HepG2 (cell line): ENCODE results near the gene TRIM7. TPM values are rescaled to one million over a fixed set of nuclear protein-coding genes. Genes with fewer than 3 reads are reported as not detected.

ENCODE experiments used
- ATAC-seq: fragments of 200-7000 bp; cut with Tn5 transposase; 3 replicates; pipeline ENCODE4 v1.9.1; 2020; ENCODE audit warnings: mild to moderate bottlenecking, moderate library complexity
- BruUV-seq: library from RNA; stranded (reverse); fragments of 400-500 nt; replicated peaks from 2 replicates; lab custom pipeline; 2021; lab: Mats Ljungman, UMichigan
- CTCF ChIA-PET: fragments of 300-600 bp; formaldehyde crosslinking; extraction: SDS; loops from one replicate; lab custom pipeline; 2021; ENCODE audit warnings: low total read pairs, inconsistent platforms, low intra/inter-chr PET ratio; lab: Yijun Ruan, JAX
- POLR2A ChIA-PET: fragments of 350-600 bp; sonication (Branson Sonifier 250); formaldehyde crosslinking; loops from one replicate; lab custom pipeline; 2020; ENCODE audit warnings: antibody characterized with exemption, inconsistent platforms; lab: Yijun Ruan, JAX
- DNase-seq: peaks from one replicate; pipeline ENCODE4 v3.0.0-alpha.2; 2015; ENCODE audit warnings: low spot score
- FAIRE-seq: peaks from 3 replicates; lab custom pipeline; 2011; peaks lifted over from hg19 to GRCh38; lab: Jason Lieb, UNC
- H2AFZ ChIP-seq: one replicate; pipeline ENCODE4 v1.6.1; 2011; ENCODE audit warnings: low read length, inconsistent platforms
- H3K27ac ChIP-seq: fragments of 300-600 bp; 3 replicates; pipeline ENCODE4 v1.8.0; 2011; ENCODE audit warnings: mixed run types, mild to moderate bottlenecking, mixed read lengths, low read length, inconsistent platforms; ENCODE audit not compliant: insufficient read depth; ENCODE audit errors: extremely low read length
- H3K27me3 ChIP-seq, 2 experiments: fragments of 200-600 bp in 1 of 2; 2 replicates in 1 of 2; 3 replicates in 1 of 2; pipeline versions ENCODE4 v1.6.0 to v1.8.0; 2011; ENCODE audit warnings: low read length in 2 of 2, mild to moderate bottlenecking in 2 of 2, moderate library complexity in 2 of 2, inconsistent platforms in 1 of 2; ENCODE audit not compliant: insufficient read depth in 2 of 2, control insufficient read depth in 1 of 2
- H3K36me3 ChIP-seq, 2 experiments: fragments of 200-600 bp in 1 of 2; replicated peaks in 1 of 2; 2 replicates in 1 of 2; 3 replicates in 1 of 2; pipeline versions ENCODE4 v1.5.1 to v1.8.0; 2011; ENCODE audit warnings: low read length in 2 of 2, inconsistent platforms in 1 of 2; ENCODE audit not compliant: insufficient read depth in 2 of 2, control insufficient read depth in 1 of 2
- H3K4me1 ChIP-seq: 2 replicates; pipeline ENCODE4 v1.5.1; 2012; ENCODE audit warnings: low read length, inconsistent platforms; ENCODE audit not compliant: insufficient read depth
- H3K4me2 ChIP-seq: 2 replicates; pipeline ENCODE4 v1.6.0; 2011; ENCODE audit warnings: low read depth, low read length, inconsistent platforms
- H3K4me3 ChIP-seq, 3 experiments: fragments of 200-600 bp in 1 of 3; sonication (generic), shearing (Covaris generic) in 1 of 3; replicated peaks in 1 of 3; 2 replicates each; pipeline ENCODE4 v1.5.1; 2011 to 2016; ENCODE audit warnings: low read length in 3 of 3, inconsistent platforms in 2 of 3, low read depth in 2 of 3, mild to moderate bottlenecking in 2 of 3, control low read depth in 1 of 3, mixed read lengths in 1 of 3; ENCODE audit not compliant: insufficient read depth in 1 of 3
- H3K79me2 ChIP-seq: one replicate; pipeline ENCODE4 v1.6.1; 2011; ENCODE audit warnings: low read length, inconsistent platforms; ENCODE audit not compliant: insufficient read depth
- H3K9ac ChIP-seq: 2 replicates; pipeline ENCODE4 v1.6.0; 2011; ENCODE audit warnings: mild to moderate bottlenecking, low read depth, low read length, inconsistent platforms; ENCODE audit not compliant: insufficient read depth
- H3K9me3 ChIP-seq: 2 replicates; pipeline ENCODE4 v1.5.1; 2012; ENCODE audit warnings: mild to moderate bottlenecking, low read length
- H4K20me1 ChIP-seq: 2 replicates; pipeline ENCODE4 v1.6.0; 2011; ENCODE audit warnings: inconsistent platforms, mild to moderate bottlenecking, low read length, moderate library complexity; ENCODE audit not compliant: insufficient read depth
- GABPA ChIP-seq, 2 experiments: IDR thresholded peaks; 2 replicates each; pipeline ENCODE4 v1.6.1; 2011 to 2016; ENCODE audit warnings: low read depth in 2 of 2, low read length in 1 of 2, missing biosample characterization in 1 of 2, missing genetic modification characterization in 1 of 2
- MBNL3 ChIP-seq: fragments of 250-450 bp; sonication (Bioruptor Pico); conservative IDR thresholded peaks from 2 replicates; pipeline ENCODE4 v1.8.0; 2022; ENCODE audit warnings: mild to moderate bottlenecking, inconsistent platforms
- RAD21 ChIP-seq: fragments of 450-650 bp; formaldehyde crosslinking; IDR thresholded peaks from 2 replicates; pipeline ENCODE4 v1.5.0; 2020; ENCODE audit warnings: mild to moderate bottlenecking
- TBX2 ChIP-seq: sonication (generic); formaldehyde crosslinking; IDR thresholded peaks from 2 replicates; pipeline ENCODE4 v1.5.0; 2020; ENCODE audit warnings: missing genetic modification reagents, mild to moderate bottlenecking, borderline replicate concordance
- WIZ ChIP-seq: sonication (generic); formaldehyde crosslinking; IDR thresholded peaks from 2 replicates; pipeline ENCODE4 v1.5.1; 2020; ENCODE audit warnings: mild to moderate bottlenecking, missing genetic modification reagents
- ZNF296 ChIP-seq: sonication (generic); formaldehyde crosslinking; conservative IDR thresholded peaks from 2 replicates; pipeline ENCODE4 v1.5.0; 2020; ENCODE audit warnings: mild to moderate bottlenecking, missing genetic modification reagents
- ZNF337 ChIP-seq: sonication (generic); formaldehyde crosslinking; IDR thresholded peaks from 2 replicates; pipeline ENCODE4 v1.5.1; 2020; ENCODE audit warnings: missing genetic modification reagents, low read depth, mild to moderate bottlenecking, borderline replicate concordance
- ZNF878 ChIP-seq: sonication (generic); formaldehyde crosslinking; IDR thresholded peaks from 2 replicates; pipeline ENCODE4 v1.8.1; 2023; ENCODE audit warnings: mild to moderate bottlenecking, missing genetic modification reagents, moderate library complexity
- WGBS: methylation state at CpG from one replicate; pipeline ENCODE4 v1.1.6; 2017; ENCODE audit warnings: low lambda C conversion rate; 5-methylcytosine and 5-hydroxymethylcytosine counted together
- in situ Hi-C: cut with HindIII; loops from 2 replicates; pipeline ENCODE4 v1.10.0; 2017; ENCODE audit warnings: low pct_unique_long_range_greater_than_20kb; ENCODE audit not compliant: extremely low pct_ligation_motif_present
- intact Hi-C: fragments of 100-400 bp; cut with micrococcal nuclease; formaldehyde crosslinking; loops from one replicate; pipeline ENCODE4 v1.10.0; 2022; ENCODE audit not compliant: unreplicated experiment
- polyA plus RNA-seq, 8 experiments: library from polyadenylated mRNA; depleted of rRNA in 3 of 8; stranded (reverse) in 7 of 8; unstranded in 1 of 8; fragments of >200 nt; fragmentation: Illumina TruSeq in 4 of 8; extraction: Trizol in 4 of 8; gene quantifications; 2 replicates each; pipeline versions ENCODE4 v1.2.1 to v1.2.3, GENCODE V29; 2011 to 2016; ENCODE audit warnings: low read depth in 4 of 8, missing spikeins in 1 of 8, mixed read lengths in 1 of 8; ENCODE audit not compliant: insufficient read depth in 1 of 8
- total RNA-seq, 5 experiments: library from RNA; depleted of rRNA; stranded (reverse); fragments of >200 nt; fragmentation: Illumina TruSeq; extraction: Trizol; gene quantifications; 2 replicates each; pipeline ENCODE4 v1.2.3, GENCODE V29; 2016; ENCODE audit warnings: low read depth in 1 of 5
- TF ChIP-seq, protein P1 (sequence below): sonication (generic); formaldehyde crosslinking; IDR thresholded peaks from 2 replicates; pipeline ENCODE4 v1.9.0; 2021; ENCODE audit warnings: missing genetic modification reagents, mild to moderate bottlenecking, borderline replicate concordance

TRIM7 gene
- total and polyA plus RNA-seq, 2 of the 13 experiments (the other 11 are each of a cell fraction or from before 2014, with no cell fraction given), result 0.13 TPM; not detected in 1

- Histone ChIP-seq H3K79me2 (no peaks in the 10 kb centered on the region), H3K9me3 (no peaks in the 10 kb centered on the region), H3K36me3 (no peaks in the 10 kb centered on the region), H3K27ac (no peak overlapping the region), H2AFZ (peak overlapping the region; percentile 62), H3K4me3 (no peak overlapping the region), H4K20me1 (no peaks in the 10 kb centered on the region), H3K9ac (no peak overlapping the region), H3K4me1 (peaks cover 50% of the 10 kb centered on the region), H3K4me2 (peak overlapping the region; percentile 67), H3K27me3 (no peaks in the 10 kb centered on the region)
- 71% methylated on average over 12 of the region's 12 CpGs for WGBS
- no peak for ATAC-seq
- in situ Hi-C loops (no loop called here), intact Hi-C loops (no loop called here)
- CTCF ChIA-PET, result no interaction called here
- DNase-seq, result no peak
- no peak for TF ChIP-seq ZNF337
- TF ChIP-seq, protein P1, sequence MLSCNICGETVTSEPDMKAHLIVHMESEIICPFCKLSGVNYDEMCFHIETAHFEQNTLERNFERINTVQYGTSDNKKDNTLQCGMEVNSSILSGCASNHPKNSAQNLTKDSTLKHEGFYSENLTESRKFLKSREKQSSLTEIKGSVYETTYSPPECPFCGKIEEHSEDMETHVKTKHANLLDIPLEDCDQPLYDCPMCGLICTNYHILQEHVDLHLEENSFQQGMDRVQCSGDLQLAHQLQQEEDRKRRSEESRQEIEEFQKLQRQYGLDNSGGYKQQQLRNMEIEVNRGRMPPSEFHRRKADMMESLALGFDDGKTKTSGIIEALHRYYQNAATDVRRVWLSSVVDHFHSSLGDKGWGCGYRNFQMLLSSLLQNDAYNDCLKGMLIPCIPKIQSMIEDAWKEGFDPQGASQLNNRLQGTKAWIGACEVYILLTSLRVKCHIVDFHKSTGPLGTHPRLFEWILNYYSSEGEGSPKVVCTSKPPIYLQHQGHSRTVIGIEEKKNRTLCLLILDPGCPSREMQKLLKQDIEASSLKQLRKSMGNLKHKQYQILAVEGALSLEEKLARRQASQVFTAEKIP (CRISPR knock-in tag), result no peak
- TF ChIP-seq WIZ (CRISPR knock-in tag), result no peak
- no peak for TF ChIP-seq RAD21 (CRISPR knock-in tag)
- no peak for TF ChIP-seq ZNF296 (CRISPR knock-in tag)
- no peak for TF ChIP-seq GABPA (IDR thresholded peaks at IDR 0.05; ENCODE audit: low read depth, low read length)
- no peak for TF ChIP-seq GABPA (CRISPR knock-in tag; IDR thresholded peaks at IDR 0.05; ENCODE audit: low read depth)
- TF ChIP-seq TBX2 (CRISPR knock-in tag), result no peak
- no peak for TF ChIP-seq ZNF878 (CRISPR knock-in tag)
- TF ChIP-seq MBNL3 (CRISPR knock-in tag), result no peak
- POLR2A ChIA-PET, result no interaction called here
- BruUV-seq, result no TSS peak
- no peak for FAIRE-seq
These were observed 22.3 kb downstream of the TRIM7 start for GRCh38 chr5:181182651-181183050.
